GM13977 (cell line): ENCODE results near the gene YAE1.

Source experiments
- DNase-seq: peaks from one replicate; pipeline ENCODE4 v3.0.0; 2012; ENCODE audit warnings: low spot score
- in situ Hi-C: fragments of 300-500 bp; cut with MboI; formaldehyde crosslinking; loops from one replicate; pipeline ENCODE4 v1.12.0; 2022; ENCODE audit warnings: low sequenced_read_pairs, low pct_unique_long_range_greater_than_20kb, mixed read lengths, inconsistent platforms; ENCODE audit not compliant: unreplicated experiment
- TF ChIP-seq, protein P1 (sequence below): IDR thresholded peaks from 2 replicates; pipeline ENCODE4 v1.5.1; 2012; ENCODE audit warnings: mild to moderate bottlenecking, control low read depth; ENCODE audit not compliant: insufficient read depth; ENCODE audit errors: extremely low read depth, missing control alignments

Gene YAE1

DNA sequence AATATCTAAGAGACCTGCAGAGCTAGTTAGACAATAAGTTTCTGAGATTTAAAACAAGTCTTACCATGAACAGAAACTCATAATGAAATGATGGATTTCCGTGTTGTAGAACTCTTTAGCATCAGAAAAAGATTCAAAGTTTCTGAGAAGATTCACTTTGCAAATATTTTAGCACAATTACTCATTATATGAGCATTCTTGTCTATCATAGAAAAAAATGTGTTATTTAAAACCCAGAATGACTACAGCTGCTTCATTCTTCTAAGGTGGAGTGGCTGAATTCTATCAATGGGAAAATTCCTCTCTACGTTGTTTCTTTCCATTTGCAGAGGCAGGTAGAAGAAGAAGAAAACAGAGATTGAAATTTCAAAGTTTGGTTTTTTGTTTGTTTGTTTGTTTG, 36.1 kb downstream of the YAE1 start:
- TF ChIP-seq, protein P1, sequence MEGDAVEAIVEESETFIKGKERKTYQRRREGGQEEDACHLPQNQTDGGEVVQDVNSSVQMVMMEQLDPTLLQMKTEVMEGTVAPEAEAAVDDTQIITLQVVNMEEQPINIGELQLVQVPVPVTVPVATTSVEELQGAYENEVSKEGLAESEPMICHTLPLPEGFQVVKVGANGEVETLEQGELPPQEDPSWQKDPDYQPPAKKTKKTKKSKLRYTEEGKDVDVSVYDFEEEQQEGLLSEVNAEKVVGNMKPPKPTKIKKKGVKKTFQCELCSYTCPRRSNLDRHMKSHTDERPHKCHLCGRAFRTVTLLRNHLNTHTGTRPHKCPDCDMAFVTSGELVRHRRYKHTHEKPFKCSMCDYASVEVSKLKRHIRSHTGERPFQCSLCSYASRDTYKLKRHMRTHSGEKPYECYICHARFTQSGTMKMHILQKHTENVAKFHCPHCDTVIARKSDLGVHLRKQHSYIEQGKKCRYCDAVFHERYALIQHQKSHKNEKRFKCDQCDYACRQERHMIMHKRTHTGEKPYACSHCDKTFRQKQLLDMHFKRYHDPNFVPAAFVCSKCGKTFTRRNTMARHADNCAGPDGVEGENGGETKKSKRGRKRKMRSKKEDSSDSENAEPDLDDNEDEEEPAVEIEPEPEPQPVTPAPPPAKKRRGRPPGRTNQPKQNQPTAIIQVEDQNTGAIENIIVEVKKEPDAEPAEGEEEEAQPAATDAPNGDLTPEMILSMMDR = no peak
- DNase-seq = no peak
- in situ Hi-C loops = no loop called here

DNA sequence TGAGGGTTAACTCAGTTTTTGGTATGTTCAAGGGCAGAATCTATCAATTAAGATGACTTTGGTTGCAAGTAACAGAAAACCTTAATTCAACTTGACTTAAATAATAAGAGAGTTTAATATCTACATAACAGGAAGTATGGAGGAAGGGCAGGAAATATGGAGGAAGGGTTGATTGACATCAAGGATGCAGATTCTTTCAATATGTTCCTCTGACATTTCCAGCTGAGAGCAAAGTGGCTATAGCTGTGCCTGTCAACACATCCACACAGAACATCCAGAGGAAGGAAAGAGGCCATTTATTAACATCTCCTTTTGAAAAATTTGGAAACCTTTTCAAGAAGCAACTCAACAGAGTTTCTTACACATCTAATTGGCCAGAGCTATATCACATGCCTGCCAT, 37.7 kb downstream of the YAE1 start:
- TF ChIP-seq, protein P1 = no peak
- in situ Hi-C loops = no loop called here
- no peak for DNase-seq

DNA sequence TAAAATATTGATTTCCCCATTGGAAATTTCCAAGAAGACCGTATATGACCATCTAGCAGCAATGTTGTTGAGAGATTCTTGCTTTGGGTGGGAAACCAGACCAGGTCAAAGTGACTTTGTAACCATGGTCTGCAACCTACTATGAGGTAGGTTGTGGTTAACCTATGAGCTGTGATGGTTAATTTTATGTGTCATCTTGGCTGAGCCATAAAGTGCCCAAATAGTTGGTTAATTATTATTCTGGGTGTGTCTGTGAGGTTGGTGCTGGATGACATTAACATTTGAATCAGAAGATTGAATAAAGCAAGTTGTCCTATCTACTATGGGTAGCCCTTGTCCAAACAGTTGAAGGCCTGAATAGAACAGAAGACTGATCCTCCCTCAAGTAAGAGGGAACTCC, 38.9 kb downstream of the YAE1 start:
- DNase-seq = no peak
- TF ChIP-seq, protein P1 = no peak
- in situ Hi-C loops = no loop called here

DNA sequence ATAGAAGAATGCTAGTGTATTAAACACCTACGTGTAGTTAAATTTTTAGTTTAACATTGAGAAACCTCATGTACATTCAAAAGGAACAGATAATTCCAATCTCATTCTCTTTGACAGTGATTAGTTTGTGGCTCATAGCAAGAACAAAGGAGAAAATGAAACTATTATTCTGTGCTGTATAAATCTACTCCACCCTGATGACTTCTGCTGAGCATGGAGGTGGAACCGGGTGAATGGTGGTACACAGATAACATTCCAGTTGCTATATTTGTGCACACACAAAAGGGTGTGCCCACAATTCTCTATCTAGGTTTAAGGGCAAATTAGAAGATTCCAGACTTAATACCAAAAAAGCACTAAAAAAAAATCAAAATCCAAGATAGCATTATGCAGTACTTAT, 40.1 kb downstream of the YAE1 start:
- TF ChIP-seq, protein P1 = no peak
- in situ Hi-C loops = no loop called here
- DNase-seq = no peak

DNA sequence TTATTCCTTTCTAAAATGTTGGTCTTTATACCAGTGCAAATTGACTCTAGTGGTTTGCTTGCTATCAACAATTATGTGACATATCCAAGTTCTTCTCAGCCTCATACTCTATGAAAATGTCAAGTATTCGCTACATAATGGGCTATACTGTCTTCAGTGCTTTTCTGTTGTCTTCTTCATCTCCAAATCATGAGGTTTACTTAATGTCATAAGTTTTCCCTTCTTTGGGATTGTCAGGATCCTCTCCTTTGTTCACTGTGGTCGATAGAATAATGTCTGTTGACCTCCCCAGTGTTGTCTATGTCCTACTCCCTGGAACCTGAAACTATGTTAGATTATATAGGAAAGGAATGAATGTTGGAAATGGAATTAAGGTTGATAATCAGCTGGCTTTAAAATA, 40.7 kb downstream of the YAE1 start:
- TF ChIP-seq, protein P1 = no peak
- DNase-seq = no peak
- in situ Hi-C loops = no loop called here

DNA sequence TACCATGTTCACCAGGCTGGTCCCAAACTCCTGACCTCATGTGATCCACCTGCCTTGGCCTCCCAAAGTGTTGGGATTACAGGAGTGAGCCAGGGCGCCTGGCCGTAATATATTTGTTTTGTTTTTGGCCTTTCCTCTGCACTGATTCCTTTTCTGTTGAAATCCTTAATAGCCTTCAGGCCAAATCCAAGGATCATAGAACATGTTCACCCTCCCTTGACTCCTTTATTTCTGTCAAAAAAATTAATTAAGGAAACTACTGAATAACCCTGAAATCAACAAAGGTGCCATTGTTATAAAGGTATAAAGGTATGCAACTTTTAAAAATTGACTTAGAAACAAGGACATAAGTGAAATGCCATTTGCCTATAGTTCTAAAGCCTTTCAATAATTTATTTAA, 41.7 kb downstream of the YAE1 start:
- in situ Hi-C loops = no loop called here
- no peak for DNase-seq
- TF ChIP-seq, protein P1 = no peak

DNA sequence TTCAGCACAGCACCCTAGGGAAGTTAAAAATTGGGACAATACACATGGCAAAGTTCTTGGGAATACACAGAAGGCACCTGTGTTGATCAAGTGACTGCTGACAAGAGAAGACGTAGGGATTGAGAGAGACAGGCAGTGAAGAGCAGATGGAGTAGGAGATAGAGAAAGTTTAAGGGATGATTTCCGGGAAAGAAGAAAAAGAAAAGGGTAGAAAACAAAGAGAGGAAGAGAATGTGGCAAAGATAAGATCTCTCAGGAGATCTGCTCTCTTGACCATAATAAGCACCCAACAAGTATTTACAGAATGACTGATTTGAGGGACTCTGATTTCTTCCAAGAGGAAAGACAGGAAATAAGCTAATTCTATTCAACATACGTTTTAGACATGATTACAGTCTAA, 42.1 kb downstream of the YAE1 start:
- TF ChIP-seq, protein P1 = no peak
- in situ Hi-C loops = no loop called here
- no peak for DNase-seq
